Upper lobe of left lung (tissue), 4 donors: ENCODE results near the gene ATP9A.

Experiments used
- CTCF ChIP-seq, 6 experiments: fragments of 450-650 bp in 4 of 6; fragments of 200-600 bp in 2 of 6; sonication (generic) in 2 of 6; IDR thresholded peaks; one replicate each; pipeline ENCODE4 v1.5.1; 2016 to 2019; ENCODE audit warnings: antibody characterized with exemption in 6 of 6
- EP300 ChIP-seq, 4 donors: sonication (generic); formaldehyde crosslinking; IDR thresholded peaks; one replicate each; pipeline ENCODE4 v1.5.1; 2017; ENCODE audit warnings: antibody characterized with exemption in 4 of 4, control low read depth in 2 of 4
- POLR2A ChIP-seq, 4 donors: fragments of 450-650 bp; IDR thresholded peaks; one replicate each; pipeline ENCODE4 v1.5.1; 2016 to 2017; ENCODE audit warnings: antibody characterized with exemption in 4 of 4, mild to moderate bottlenecking in 2 of 4

GRCh38 chr20:51614687-51615086 lies 153.5 kb downstream of the ATP9A start:
- TF ChIP-seq CTCF (IDR thresholded peaks at IDR 0.05) = no peak
- TF ChIP-seq POLR2A (IDR thresholded peaks at IDR 0.05) = no peak
- TF ChIP-seq EP300 (IDR thresholded peaks at IDR 0.05) = no peak
